ENCODE results near the gene MYADML2.
"Not testable (repeated sequence)": the region's sequence is repeated elsewhere in the genome, so short reads cannot be mapped to it uniquely, and the experiment has no call there.

Gene MYADML2, protein sequence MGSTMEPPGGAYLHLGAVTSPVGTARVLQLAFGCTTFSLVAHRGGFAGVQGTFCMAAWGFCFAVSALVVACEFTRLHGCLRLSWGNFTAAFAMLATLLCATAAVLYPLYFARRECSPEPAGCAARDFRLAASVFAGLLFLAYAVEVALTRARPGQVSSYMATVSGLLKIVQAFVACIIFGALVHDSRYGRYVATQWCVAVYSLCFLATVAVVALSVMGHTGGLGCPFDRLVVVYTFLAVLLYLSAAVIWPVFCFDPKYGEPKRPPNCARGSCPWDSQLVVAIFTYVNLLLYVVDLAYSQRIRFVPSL

DNA sequence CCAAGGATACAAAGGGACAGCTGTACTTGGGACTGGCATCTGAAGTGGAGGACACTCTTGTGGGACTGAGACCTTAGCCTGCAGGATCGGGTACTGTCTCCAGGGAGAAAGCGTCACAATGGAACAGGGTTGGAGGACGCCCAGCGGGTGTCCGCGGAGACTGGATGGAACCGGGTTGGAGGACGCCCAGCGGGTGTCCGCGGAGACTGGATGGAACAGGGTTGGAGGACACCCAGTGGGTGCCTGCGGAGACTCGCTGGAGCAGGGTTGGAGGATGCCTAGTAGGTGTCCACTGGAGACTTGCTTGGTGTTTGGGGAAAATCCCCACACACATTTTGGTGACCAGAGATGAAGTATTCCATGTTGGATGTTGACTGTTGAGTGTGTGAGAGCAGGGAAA, at the start of gene MYADML2:
TSS of gene MYADML2 (minus strand) at position 45 of the 400 bp plus-strand sequence. CDS start 5,492 bp downstream, outside the sequence.
- DNase-seq (ENCODE audit: low spot score) = no peak

DNA sequence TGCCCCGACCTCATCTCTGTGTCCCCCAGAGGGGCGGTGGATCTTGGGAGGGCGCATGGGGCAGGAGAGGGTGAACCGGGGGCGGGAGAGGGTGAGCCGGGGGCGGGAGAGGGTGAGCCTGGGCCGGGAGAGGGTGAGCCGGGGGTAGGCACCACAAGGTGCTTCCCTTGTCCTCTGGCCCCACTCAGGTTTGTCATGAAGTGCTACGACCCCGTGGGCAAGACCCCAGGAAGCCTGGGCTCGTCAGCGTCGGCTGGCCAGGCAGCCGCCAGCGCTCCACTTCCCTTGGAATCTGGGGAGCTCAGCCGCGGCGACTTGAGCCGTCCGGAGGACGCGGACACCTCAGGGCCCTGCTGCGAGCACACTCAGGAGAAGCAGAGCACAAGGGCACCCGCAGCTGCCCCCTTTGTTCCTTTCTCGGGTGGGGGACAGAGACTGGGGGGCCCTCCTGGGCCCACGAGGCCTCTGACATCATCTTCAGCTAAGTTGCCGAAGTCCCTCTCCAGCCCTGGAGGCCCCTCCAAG, 49.3 kb upstream of the MYADML2 start:
- DNase-seq (ENCODE audit: low spot score) = no peak

DNA sequence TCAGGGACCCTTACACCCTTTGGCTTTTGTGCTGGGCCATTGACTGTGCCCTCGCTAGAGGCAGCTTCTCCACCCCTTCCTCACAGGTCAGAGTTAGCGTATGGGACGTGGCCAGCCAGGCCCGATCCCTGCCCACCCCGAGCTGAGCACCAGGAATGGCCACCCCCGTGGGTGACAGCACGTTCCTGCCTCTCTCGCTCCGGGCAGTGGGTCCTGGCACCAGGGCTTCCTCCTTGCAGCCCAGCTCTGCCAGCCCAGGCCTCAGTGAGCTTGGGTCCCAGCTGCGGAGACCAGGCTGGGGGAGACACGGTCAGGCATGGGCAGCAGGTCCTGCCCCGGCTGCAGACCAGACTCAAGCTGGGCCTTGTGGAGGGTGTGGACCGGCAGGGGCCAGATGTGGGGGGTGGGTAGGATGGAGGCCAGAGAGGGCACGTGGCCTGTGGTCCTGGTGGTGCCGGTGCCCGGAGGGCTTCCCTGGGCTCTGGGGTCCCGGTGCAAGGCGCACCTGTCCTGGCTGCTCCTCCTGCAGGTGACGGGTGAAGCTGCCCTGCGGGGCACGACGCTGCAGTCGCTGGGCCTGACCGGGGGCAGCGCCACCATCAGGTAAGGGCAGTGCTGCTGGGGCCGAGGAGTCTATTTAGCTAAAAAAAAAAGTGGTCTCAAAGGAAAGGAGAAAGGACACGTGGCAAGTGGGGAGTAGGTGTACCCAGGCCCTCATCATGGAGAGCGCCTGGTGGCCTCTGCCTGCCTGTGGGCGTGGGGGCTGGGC, 48.6 kb upstream of the MYADML2 start:
- no peak for DNase-seq (ENCODE audit: low spot score)

DNA sequence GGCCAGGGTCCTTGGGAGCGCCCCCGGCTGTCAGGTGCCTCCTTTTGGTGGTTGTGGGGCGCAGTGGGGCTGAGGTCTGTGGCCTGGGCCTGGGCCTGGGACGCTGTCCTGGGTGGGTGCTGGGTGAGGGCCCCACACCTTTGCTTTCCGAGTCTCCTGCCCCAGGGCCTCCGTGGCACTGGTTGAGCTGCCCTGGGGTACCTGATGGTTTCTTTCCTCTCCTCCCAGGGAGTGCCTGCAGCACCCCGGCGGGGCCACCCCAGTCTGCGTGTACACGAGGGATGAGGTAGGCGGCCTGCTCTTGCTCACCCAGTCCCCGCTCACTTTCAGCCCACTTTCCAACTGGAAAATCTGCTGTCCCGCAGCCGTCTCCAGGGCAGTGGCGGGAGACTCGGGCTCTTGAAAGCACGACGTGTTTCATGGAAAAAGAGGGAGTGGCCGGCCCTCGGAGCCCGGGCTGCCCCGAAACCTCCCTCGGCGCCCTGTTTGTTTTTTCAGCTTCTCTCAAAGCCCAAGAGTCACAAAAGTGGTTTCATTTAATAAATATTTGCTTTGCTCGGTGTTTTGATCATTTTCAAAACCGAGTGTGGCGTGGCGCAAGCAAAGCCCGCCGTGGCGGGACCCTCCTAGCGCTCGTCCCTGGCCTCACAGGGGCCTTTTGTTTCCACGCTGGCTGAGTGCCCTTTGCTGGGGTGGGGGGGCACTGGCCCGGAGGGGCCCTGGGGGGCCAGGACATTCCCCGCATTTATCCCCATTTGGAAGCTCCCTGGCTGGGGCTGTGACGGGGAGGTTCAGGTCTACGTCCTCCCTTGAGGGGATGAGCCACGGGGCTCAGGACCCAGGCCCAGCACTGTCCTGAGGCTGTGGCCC, 47.8 kb upstream of the MYADML2 start:
- no peak for DNase-seq (ENCODE audit: low spot score)

DNA sequence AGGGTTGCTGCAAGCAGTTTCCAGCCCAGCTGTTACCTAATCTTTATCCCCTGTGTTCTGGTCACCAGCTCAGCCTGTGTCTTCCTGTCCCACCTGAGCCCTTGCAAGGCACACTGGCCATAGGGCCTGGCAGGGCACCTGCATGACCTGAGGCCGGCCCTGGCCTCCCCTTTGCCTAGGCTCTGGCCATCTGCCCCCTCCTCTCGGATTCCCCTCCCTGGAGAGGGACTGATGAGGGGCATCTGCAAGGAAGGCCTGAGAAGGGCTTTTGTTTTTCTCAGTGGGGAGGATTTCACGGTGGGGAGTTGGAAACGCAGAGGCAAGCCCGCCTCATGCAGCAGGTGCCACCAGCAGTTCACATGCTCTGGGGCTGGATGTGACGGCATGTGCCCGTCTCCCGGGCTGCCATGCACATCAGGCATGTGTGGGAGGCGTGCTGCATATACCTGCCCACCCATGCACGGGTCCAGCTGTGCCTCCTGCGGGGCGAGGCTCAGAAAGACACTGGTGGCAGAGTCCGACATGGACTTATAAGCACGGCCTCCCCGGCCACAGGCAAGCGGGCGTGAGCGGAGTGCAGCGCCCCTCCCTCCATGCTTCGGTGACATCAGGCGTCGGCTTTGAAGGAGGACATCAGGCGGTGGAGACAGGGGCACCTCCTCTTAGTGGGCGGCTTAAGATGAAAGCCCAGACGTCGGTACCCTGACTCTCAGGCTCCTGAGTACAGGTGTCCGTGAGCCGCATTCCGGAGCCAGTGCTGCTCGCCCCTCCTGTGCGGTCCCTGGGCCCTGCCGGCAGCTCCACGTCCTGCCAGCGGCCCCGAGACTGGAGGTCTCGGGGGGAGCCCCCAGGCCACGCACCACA, 46.9 kb upstream of the MYADML2 start:
- no peak for DNase-seq (ENCODE audit: low spot score)

DNA sequence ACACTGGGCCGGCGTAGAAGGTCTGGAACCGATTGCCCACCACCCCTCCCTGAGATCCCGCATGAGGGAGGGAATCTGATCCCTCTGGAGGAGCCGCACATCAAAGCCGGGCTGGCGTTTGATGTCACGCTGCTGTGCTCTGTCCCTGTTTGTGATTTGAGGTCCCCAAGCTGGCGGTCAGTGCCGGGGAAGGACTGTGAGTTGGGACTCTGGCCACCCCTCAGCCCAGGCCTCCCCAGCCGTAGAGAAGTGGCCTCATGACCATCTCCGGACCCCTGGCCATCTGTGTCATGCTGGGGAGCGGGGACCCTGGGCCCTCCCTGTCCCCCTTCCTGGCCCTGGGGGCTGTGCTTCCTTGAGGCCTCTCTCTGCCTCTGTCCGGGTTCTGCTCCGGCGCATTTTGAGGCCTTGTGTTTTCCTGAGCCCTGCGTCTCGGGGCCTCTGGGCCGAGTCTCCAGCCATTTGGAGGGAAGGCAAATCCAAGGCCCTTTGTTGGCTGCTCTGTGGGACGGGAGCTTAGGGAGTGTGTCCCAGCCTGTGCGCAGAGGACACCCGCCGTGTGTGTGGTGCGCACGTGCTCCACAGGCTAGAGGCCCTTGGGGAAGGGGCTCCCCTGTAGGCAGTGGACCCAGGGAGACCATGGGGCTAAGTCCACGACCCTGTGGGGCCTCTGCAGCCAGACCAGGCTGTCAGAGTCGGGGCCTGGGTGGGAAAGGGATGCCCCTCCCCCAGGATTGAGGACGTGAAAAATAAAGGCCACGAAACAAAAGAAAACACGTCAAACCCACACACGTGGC, 45.5 kb upstream of the MYADML2 start:
- DNase-seq (ENCODE audit: low spot score) = no peak

DNA sequence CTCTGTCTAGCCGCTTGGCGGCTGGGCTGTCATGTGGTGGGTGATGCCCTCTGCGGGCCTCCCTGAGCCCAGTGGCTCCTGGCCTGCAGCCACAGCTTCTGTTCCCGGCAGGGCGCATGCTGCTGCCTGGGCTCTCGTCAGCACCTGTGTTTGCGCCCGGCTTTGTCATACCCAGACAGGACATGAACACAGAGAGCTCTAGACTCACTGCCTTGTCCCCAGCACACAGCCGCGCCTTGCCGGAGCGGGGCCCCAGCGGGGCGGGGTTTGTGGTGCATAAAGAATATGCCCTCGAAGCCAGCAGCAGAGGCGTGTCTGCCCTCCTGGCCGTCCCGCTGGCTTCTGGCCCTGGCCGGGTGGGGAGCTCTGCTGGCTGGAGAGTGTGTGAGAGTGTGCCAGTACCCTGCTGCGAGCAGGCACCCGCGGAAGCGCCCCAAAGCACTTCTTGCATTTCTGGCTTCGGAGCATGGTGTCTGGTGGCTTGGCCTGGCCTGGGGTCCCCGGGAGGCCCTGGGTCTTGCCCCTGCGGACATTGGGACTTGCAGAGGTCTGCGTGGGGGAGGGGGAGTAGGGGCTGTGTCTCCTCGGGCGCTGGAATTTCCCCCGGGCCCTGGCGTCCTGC, 44.8 kb upstream of the MYADML2 start:
- DNase-seq (ENCODE audit: low spot score) = no peak

DNA sequence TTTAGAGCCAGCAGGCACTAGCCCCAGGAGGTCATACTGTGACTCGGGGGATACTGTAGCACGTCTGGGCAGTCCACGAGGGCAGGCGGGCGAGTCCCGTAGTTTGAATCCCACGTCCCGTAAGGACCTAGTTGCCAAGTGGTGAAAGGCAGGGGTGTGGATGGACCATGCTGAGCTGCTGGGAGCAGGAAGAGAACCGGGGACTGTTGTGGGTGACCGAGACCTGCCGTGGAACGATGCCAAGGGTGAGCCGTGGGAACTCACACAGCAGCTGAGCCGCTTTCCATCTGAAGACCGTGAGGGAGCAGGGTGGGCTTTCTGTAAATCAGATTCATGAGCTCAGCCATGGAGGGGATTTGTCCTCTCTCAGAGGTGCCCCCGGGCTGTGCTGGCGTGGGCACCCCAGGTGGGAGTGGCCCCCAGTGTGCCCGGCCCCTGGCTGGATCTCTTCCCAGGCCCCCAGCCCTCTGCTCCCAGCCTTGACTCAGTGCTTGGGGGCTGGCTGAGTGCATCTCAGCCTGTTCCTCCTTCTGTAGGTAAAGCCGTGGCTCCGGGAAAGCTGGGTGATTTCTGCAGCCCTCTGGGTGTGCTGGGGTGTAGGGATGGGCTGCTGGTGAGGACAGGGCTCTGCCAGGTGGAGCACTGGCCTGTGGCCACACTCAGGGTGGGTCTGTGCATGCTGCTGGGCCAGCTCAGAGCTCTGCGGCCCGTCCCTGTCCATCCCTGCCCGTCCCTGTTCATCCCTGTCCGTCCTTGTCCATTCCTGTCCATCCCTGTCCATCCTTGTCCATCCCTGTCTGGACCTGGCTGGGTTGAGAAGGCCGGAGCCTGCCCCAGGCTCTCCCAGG, 44.0 kb upstream of the MYADML2 start:
- DNase-seq (ENCODE audit: low spot score) = no peak

DNA sequence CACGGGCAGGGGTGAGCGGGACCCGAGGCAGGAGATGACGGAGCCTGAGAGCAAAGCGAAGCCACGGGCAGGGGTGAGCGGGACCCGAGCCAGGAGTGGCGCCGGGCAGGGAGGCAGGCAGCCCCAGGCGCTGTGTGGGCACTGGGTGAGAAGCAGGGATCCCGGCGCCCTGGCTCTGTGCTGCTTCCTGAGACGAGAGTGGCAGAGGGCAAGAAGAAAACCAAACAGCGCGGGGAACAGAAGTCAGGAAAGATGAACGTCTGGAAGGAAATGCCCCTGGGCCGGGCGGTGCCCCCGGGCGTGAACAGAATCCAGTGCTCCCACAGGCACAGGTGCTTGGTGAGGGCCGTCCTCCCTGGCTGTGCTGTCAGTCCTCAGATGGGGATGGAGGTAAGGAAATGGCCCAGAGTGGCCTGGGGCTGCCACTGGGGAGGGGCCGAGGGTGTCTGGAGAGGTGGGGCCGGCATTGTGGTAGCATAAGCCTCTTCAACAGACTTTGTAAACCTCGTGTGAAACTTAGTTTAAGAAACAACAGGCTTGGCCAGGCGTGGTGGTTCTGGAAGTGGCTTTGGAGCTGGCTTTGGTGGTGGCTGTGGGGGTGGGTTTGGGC, 40.2 kb upstream of the MYADML2 start:
- DNase-seq (ENCODE audit: low spot score) = no peak

DNA sequence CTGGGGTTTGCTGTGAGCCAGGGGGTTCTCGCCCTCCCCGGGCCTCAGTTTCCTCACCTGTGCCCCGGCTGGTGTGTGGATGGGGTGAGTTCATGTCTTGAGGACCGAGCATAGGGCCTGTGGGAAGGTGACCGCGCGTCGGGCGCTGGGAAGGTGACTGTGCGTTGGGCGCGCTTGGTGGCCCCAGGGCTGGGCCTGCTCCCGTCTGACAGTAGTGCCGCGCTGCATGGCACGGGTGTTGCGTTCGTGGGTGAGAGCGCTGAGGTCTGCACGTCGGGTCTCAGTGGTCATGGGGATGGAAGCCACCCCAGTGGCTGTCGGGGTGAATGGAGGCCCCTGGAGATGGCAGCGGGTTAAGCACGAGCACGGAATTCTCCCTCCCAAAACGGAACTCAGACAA, 39.6 kb upstream of the MYADML2 start:
- no peak for DNase-seq (ENCODE audit: low spot score)

DNA sequence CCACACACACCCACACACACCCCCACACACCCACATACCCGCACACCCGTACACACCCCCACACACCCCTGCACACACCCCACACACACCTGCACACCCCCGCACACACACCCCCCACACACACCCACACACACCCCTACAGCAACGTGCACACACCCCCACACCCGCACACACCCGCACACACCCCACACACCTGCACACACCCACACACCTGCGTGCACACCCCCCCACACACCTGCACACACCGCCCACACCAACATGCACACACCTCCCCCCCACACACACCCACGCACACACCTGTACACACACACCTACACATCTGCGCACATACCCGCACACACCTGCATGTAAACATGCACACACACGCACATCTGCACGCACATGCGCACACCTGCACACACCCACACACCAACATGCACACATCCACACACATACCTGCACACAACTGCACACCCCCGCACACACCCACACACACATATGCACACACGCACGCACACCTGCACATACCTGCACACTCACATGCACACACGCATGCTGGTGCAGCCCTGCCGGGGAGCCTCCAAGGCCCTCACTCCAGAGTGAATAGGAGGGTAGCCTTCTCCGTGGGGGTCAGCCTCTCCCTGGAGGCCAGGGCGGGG, 37.9 kb upstream of the MYADML2 start:
- no peak for DNase-seq (ENCODE audit: low spot score)

DNA sequence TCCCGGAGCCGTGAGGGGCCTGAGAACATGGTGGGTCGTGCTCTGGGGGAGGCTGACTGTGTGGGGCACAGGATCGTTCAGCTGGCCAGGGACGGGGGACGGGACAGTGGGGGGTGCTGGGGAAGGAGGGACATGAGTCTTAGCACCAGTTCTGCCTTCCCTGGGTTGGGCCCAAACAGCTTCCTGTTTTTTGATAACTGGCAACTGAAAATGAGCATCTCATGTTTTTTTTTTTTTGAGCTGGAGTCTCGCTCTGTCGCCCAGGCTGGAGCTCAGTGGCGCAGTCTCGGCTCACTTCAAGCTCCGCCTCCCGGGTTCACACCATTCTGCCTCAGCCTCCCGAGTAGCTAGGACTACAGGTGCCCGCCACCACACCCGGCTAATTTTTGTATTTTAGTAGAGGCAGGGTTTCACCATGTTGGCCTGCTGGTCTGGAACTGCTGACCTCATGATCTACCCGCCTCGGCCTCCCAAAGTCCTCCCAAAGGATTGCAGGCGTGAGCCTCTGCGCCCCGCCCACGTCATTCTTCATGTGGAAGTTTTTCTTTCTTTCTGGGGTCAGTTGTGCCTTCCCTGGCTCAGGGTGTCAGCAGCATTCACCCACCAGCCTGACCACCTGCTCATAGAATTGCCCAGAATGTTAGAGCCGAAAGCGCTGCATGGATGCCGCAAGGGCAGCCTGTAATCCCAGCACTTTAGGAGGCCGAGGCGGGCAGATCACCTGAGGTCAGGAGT, 36.8 kb upstream of the MYADML2 start:
- DNase-seq (ENCODE audit: low spot score) = no peak

DNA sequence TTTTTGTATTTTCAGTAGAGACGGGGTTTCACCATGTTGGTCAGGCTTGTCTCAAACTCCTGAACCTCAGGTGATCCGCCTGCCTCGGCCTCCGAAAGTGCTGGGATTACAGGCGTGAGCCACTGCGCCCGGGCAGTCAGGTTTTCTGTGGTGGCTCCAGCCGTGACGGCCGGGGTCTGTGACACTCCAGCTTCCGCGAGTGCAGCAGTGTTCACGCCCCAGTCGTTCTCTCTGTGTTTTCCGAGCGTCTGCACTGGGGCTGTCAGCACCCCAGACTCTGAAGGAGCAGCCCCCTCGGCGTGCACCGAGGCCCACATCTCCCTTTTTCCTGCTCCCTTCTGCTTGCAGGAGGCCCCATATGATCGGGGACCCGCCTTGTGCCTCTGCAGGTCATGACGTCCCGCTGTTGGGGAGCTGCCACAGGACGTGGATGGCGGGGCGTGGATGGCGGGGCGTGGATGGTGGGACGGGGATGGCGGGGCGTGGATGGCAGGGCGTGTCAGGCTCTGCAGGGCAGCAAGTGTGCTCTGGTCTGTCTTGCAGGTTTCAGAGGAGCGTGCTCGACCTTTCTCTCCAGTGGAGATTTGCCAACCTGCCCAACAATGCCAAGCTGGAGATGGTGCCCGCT, 36.1 kb upstream of the MYADML2 start:
- no peak for DNase-seq (ENCODE audit: low spot score)

DNA sequence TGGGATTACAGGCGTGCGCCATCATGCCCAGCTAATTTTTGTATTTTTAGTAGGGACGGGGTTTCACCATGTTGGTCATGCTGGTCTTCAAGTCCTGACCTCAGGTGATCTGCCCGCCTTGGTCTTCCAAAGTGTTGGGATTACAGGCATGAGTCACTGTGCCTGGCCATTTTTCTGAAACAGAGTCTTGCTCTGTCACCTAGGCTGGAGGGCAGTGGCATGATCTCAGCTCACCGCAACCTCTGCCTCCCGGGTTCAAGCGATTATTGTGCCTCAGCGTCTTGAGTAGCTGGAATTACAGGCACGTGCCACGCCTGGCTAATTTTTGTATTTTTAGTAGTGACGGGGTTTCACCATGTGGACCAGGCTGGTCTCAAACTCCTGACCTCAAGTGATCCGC, 34.5 kb upstream of the MYADML2 start:
- DNase-seq (ENCODE audit: low spot score) = not testable (repeated sequence)

DNA sequence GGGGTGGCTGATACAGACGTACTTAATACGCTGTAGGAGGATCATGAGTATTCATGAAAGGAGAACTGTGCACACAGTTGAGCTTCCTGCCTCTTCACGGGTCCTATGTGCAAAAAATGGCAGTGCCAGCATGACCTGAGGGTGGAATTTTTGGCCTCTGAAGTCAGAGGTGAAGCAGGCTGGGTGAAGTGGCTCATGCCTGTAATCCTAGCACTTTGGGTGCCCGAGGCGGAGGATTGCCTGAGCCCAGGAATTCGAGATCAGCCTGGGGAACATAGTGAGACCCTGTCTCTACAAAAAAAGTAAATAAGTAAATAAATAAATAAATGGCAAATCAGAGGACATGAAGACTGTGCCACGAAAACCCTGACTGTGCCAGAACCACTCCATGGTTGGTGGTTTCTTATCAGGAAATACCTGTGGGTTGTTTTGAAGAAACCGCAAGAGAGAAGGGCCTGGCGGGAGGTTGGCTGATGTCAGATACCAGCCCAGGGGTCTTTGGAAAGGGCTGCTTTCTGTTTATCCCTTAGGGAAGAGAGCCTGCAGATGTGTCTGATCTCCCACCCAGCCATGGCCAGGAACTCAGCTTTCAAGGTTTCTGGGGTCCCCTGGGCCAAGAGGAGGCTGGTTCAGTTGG, 33.8 kb upstream of the MYADML2 start:
- no peak for DNase-seq (ENCODE audit: low spot score)

DNA sequence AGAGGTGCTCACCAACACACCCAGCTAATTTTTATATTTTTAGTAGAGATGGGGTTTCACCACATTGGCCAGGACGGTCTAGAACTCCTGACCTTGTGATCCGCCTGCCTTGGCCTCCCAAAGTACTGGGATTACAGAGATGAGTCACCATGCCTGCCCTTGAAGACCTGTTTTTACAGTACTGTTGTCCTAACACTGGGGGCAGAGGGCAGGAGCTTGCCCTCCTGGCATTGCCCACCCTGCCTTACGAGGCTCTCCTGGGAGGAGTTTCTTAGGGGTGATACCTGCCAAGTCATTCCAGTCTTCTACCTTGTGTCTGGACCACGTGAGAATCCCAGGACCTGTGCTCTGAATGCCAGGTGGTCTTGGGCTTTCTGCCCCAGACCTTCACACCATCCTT, 33.1 kb upstream of the MYADML2 start:
- no peak for DNase-seq (ENCODE audit: low spot score)
